HepG2 (cell line): ENCODE measurements around the gene ATG2B. TPM values are rescaled to one million over a fixed set of nuclear protein-coding genes. Genes with fewer than 3 reads are reported as not detected.

Experiments
- ATAC-seq: fragments of 200-7000 bp; cut with Tn5 transposase; 3 replicates; pipeline ENCODE4 v1.9.1; 2020; ENCODE audit warnings: mild to moderate bottlenecking, moderate library complexity
- BruUV-seq: library from RNA; stranded (reverse); fragments of 400-500 nt; replicated peaks from 2 replicates; lab custom pipeline; 2021; lab: Mats Ljungman, UMichigan
- CTCF ChIA-PET: fragments of 300-600 bp; formaldehyde crosslinking; extraction: SDS; loops from one replicate; lab custom pipeline; 2021; ENCODE audit warnings: low total read pairs, inconsistent platforms, low intra/inter-chr PET ratio; lab: Yijun Ruan, JAX
- POLR2A ChIA-PET: fragments of 350-600 bp; sonication (Branson Sonifier 250); formaldehyde crosslinking; loops from one replicate; lab custom pipeline; 2020; ENCODE audit warnings: antibody characterized with exemption, inconsistent platforms; lab: Yijun Ruan, JAX
- DNase-seq: peaks from one replicate; pipeline ENCODE4 v3.0.0-alpha.2; 2015; ENCODE audit warnings: low spot score
- FAIRE-seq: peaks from 3 replicates; lab custom pipeline; 2011; peaks lifted over from hg19 to GRCh38; lab: Jason Lieb, UNC
- H2AFZ ChIP-seq: one replicate; pipeline ENCODE4 v1.6.1; 2011; ENCODE audit warnings: low read length, inconsistent platforms
- H3K27ac ChIP-seq: fragments of 300-600 bp; 3 replicates; pipeline ENCODE4 v1.8.0; 2011; ENCODE audit warnings: mixed run types, mild to moderate bottlenecking, mixed read lengths, low read length, inconsistent platforms; ENCODE audit not compliant: insufficient read depth; ENCODE audit errors: extremely low read length
- H3K27me3 ChIP-seq, 2 experiments: fragments of 200-600 bp in 1 of 2; 2 replicates in 1 of 2; 3 replicates in 1 of 2; pipeline versions ENCODE4 v1.6.0 to v1.8.0; 2011; ENCODE audit warnings: low read length in 2 of 2, mild to moderate bottlenecking in 2 of 2, moderate library complexity in 2 of 2, inconsistent platforms in 1 of 2; ENCODE audit not compliant: insufficient read depth in 2 of 2, control insufficient read depth in 1 of 2
- H3K36me3 ChIP-seq, 2 experiments: fragments of 200-600 bp in 1 of 2; replicated peaks in 1 of 2; 2 replicates in 1 of 2; 3 replicates in 1 of 2; pipeline versions ENCODE4 v1.5.1 to v1.8.0; 2011; ENCODE audit warnings: low read length in 2 of 2, inconsistent platforms in 1 of 2; ENCODE audit not compliant: insufficient read depth in 2 of 2, control insufficient read depth in 1 of 2
- H3K4me1 ChIP-seq: 2 replicates; pipeline ENCODE4 v1.5.1; 2012; ENCODE audit warnings: low read length, inconsistent platforms; ENCODE audit not compliant: insufficient read depth
- H3K4me2 ChIP-seq: 2 replicates; pipeline ENCODE4 v1.6.0; 2011; ENCODE audit warnings: low read depth, low read length, inconsistent platforms
- H3K4me3 ChIP-seq, 3 experiments: fragments of 200-600 bp in 1 of 3; sonication (generic), shearing (Covaris generic) in 1 of 3; replicated peaks in 1 of 3; 2 replicates each; pipeline ENCODE4 v1.5.1; 2011 to 2016; ENCODE audit warnings: low read length in 3 of 3, inconsistent platforms in 2 of 3, low read depth in 2 of 3, mild to moderate bottlenecking in 2 of 3, control low read depth in 1 of 3, mixed read lengths in 1 of 3; ENCODE audit not compliant: insufficient read depth in 1 of 3
- H3K79me2 ChIP-seq: one replicate; pipeline ENCODE4 v1.6.1; 2011; ENCODE audit warnings: low read length, inconsistent platforms; ENCODE audit not compliant: insufficient read depth
- H3K9ac ChIP-seq: 2 replicates; pipeline ENCODE4 v1.6.0; 2011; ENCODE audit warnings: mild to moderate bottlenecking, low read depth, low read length, inconsistent platforms; ENCODE audit not compliant: insufficient read depth
- H3K9me3 ChIP-seq: 2 replicates; pipeline ENCODE4 v1.5.1; 2012; ENCODE audit warnings: mild to moderate bottlenecking, low read length
- H4K20me1 ChIP-seq: 2 replicates; pipeline ENCODE4 v1.6.0; 2011; ENCODE audit warnings: inconsistent platforms, mild to moderate bottlenecking, low read length, moderate library complexity; ENCODE audit not compliant: insufficient read depth
- GABPA ChIP-seq, 2 experiments: IDR thresholded peaks; 2 replicates each; pipeline ENCODE4 v1.6.1; 2011 to 2016; ENCODE audit warnings: low read depth in 2 of 2, low read length in 1 of 2, missing biosample characterization in 1 of 2, missing genetic modification characterization in 1 of 2
- KDM1A ChIP-seq: IDR thresholded peaks from 2 replicates; pipeline ENCODE4 v1.6.1; 2016; ENCODE audit warnings: missing compliant biosample characterization
- NR3C1 ChIP-seq: sonication (generic); formaldehyde crosslinking; IDR thresholded peaks from 2 replicates; pipeline ENCODE4 v1.4.0; 2020; ENCODE audit warnings: missing genetic modification reagents
- SRY ChIP-seq: sonication (generic); formaldehyde crosslinking; IDR thresholded peaks from 2 replicates; pipeline ENCODE4 v1.8.0; 2022; ENCODE audit warnings: mild to moderate bottlenecking, missing genetic modification reagents
- TBX2 ChIP-seq: sonication (generic); formaldehyde crosslinking; IDR thresholded peaks from 2 replicates; pipeline ENCODE4 v1.5.0; 2020; ENCODE audit warnings: missing genetic modification reagents, mild to moderate bottlenecking, borderline replicate concordance
- U2AF2 ChIP-seq: fragments of 200-400 bp; formaldehyde crosslinking; IDR thresholded peaks from 2 replicates; pipeline ENCODE4 v1.6.1; 2017; ENCODE audit warnings: low read depth, mild to moderate bottlenecking, low read length
- ZNF567 ChIP-seq: sonication (generic); formaldehyde crosslinking; IDR thresholded peaks from 2 replicates; pipeline ENCODE4 v1.8.1; 2023; ENCODE audit warnings: mild to moderate bottlenecking, missing genetic modification reagents, borderline replicate concordance
- ZNF850 ChIP-seq: sonication (generic); formaldehyde crosslinking; conservative IDR thresholded peaks from 2 replicates; pipeline ENCODE4 v1.9.0; 2021; ENCODE audit warnings: mild to moderate bottlenecking, missing genetic modification reagents
- WGBS: methylation state at CpG from one replicate; pipeline ENCODE4 v1.1.6; 2017; ENCODE audit warnings: low lambda C conversion rate; 5-methylcytosine and 5-hydroxymethylcytosine counted together
- in situ Hi-C: cut with HindIII; loops from 2 replicates; pipeline ENCODE4 v1.10.0; 2017; ENCODE audit warnings: low pct_unique_long_range_greater_than_20kb; ENCODE audit not compliant: extremely low pct_ligation_motif_present
- intact Hi-C: fragments of 100-400 bp; cut with micrococcal nuclease; formaldehyde crosslinking; loops from one replicate; pipeline ENCODE4 v1.10.0; 2022; ENCODE audit not compliant: unreplicated experiment
- polyA plus RNA-seq, 8 experiments: library from polyadenylated mRNA; depleted of rRNA in 3 of 8; stranded (reverse) in 7 of 8; unstranded in 1 of 8; fragments of >200 nt; fragmentation: Illumina TruSeq in 4 of 8; extraction: Trizol in 4 of 8; gene quantifications; 2 replicates each; pipeline versions ENCODE4 v1.2.1 to v1.2.3, GENCODE V29; 2011 to 2016; ENCODE audit warnings: low read depth in 4 of 8, missing spikeins in 1 of 8, mixed read lengths in 1 of 8; ENCODE audit not compliant: insufficient read depth in 1 of 8
- total RNA-seq, 5 experiments: library from RNA; depleted of rRNA; stranded (reverse); fragments of >200 nt; fragmentation: Illumina TruSeq; extraction: Trizol; gene quantifications; 2 replicates each; pipeline ENCODE4 v1.2.3, GENCODE V29; 2016; ENCODE audit warnings: low read depth in 1 of 5
- TF ChIP-seq, protein P1 (sequence below): sonication (generic); formaldehyde crosslinking; IDR thresholded peaks from 2 replicates; pipeline ENCODE4 v1.4.0; 2020; ENCODE audit warnings: missing genetic modification reagents, borderline replicate concordance
- TF ChIP-seq, protein P2 (sequence below): sonication (generic); formaldehyde crosslinking; conservative IDR thresholded peaks from 2 replicates; pipeline ENCODE4 v1.4.0; 2020; ENCODE audit warnings: missing genetic modification reagents
- TF ChIP-seq, protein P3 (sequence below): sonication (generic); formaldehyde crosslinking; conservative IDR thresholded peaks from 2 replicates; pipeline ENCODE4 v1.4.0; 2020; ENCODE audit warnings: missing genetic modification reagents

Gene ATG2B
- total and polyA plus RNA-seq, 2 of the 13 experiments (the other 11 are each of a cell fraction or from before 2014, with no cell fraction given) = 7.4 to 7.5 TPM

DNA sequence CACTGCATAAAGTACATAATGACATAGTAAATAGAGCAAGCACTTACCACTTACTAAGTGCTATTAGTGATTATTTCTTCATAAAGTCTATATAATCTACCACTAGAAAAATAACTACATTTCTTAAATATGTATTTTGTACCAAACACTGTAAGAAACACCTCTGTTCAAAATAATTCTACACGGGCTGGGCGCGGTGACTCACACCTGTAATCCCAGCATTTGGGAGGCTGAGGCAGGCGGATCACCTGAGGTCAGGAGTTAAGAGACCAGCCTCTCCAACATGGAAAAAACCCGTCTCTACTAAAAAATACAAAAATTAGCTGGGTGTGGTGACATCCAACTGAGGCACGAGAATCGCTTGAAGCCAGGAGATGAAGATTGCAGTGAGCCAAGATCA is 38.9 kb downstream of the ATG2B start:
- intact Hi-C loops (no loop called here), in situ Hi-C loops (no loop called here)
- no TSS peak for BruUV-seq
- ChIA-PET POLR2A (no interaction called here), CTCF (no interaction called here)
- ATAC-seq = no peak
- WGBS = 98% methylated on average over 7 of the region's 7 CpGs
- H3K27ac ChIP-seq = no peak overlapping the region
- no peaks in the 10 kb centered on the region for H3K27me3 ChIP-seq
- H3K4me2 ChIP-seq = no peak overlapping the region
- no peak overlapping the region for H2AFZ ChIP-seq
- no peak for FAIRE-seq
- no peaks in the 10 kb centered on the region for H3K4me1 ChIP-seq
- TF ChIP-seq, protein P1, sequence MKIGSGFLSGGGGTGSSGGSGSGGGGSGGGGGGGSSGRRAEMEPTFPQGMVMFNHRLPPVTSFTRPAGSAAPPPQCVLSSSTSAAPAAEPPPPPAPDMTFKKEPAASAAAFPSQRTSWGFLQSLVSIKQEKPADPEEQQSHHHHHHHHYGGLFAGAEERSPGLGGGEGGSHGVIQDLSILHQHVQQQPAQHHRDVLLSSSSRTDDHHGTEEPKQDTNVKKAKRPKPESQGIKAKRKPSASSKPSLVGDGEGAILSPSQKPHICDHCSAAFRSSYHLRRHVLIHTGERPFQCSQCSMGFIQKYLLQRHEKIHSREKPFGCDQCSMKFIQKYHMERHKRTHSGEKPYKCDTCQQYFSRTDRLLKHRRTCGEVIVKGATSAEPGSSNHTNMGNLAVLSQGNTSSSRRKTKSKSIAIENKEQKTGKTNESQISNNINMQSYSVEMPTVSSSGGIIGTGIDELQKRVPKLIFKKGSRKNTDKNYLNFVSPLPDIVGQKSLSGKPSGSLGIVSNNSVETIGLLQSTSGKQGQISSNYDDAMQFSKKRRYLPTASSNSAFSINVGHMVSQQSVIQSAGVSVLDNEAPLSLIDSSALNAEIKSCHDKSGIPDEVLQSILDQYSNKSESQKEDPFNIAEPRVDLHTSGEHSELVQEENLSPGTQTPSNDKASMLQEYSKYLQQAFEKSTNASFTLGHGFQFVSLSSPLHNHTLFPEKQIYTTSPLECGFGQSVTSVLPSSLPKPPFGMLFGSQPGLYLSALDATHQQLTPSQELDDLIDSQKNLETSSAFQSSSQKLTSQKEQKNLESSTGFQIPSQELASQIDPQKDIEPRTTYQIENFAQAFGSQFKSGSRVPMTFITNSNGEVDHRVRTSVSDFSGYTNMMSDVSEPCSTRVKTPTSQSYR (CRISPR knock-in tag) = no peak
- TF ChIP-seq NR3C1 (no peak), KDM1A (CRISPR knock-in tag) (no peak), ZNF567 (CRISPR knock-in tag) (no peak), TBX2 (CRISPR knock-in tag) (no peak), SRY (CRISPR knock-in tag) (no peak), ZNF850 (CRISPR knock-in tag) (no peak), U2AF2 (no peak), GABPA (IDR thresholded peaks at IDR 0.05; ENCODE audit: low read depth, low read length) (no peak), GABPA (CRISPR knock-in tag; IDR thresholded peaks at IDR 0.05; ENCODE audit: low read depth) (no peak)
- TF ChIP-seq, protein P2, sequence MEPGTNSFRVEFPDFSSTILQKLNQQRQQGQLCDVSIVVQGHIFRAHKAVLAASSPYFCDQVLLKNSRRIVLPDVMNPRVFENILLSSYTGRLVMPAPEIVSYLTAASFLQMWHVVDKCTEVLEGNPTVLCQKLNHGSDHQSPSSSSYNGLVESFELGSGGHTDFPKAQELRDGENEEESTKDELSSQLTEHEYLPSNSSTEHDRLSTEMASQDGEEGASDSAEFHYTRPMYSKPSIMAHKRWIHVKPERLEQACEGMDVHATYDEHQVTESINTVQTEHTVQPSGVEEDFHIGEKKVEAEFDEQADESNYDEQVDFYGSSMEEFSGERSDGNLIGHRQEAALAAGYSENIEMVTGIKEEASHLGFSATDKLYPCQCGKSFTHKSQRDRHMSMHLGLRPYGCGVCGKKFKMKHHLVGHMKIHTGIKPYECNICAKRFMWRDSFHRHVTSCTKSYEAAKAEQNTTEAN (CRISPR knock-in tag) = no peak
- TF ChIP-seq, protein P3, sequence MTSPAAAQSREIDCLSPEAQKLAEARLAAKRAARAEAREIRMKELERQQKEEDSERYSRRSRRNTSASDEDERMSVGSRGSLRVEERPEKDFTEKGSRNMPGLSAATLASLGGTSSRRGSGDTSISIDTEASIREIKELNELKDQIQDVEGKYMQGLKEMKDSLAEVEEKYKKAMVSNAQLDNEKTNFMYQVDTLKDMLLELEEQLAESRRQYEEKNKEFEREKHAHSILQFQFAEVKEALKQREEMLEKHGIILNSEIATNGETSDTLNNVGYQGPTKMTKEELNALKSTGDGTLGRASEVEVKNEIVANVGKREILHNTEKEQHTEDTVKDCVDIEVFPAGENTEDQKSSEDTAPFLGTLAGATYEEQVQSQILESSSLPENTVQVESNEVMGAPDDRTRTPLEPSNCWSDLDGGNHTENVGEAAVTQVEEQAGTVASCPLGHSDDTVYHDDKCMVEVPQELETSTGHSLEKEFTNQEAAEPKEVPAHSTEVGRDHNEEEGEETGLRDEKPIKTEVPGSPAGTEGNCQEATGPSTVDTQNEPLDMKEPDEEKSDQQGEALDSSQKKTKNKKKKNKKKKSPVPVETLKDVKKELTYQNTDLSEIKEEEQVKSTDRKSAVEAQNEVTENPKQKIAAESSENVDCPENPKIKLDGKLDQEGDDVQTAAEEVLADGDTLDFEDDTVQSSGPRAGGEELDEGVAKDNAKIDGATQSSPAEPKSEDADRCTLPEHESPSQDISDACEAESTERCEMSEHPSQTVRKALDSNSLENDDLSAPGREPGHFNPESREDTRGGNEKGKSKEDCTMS = no peak
- peaks cover 0 to 2% of the 10 kb centered on the region in 2 experiments; a peak in 1 of 5 replicates for H3K36me3 ChIP-seq
- H4K20me1 ChIP-seq = no peaks in the 10 kb centered on the region
- H3K9me3 ChIP-seq = no peaks in the 10 kb centered on the region
- no peak for DNase-seq
- H3K9ac ChIP-seq = no peak overlapping the region
- H3K4me3 ChIP-seq = no peak overlapping the region
- H3K79me2 ChIP-seq = no peaks in the 10 kb centered on the region
